ENCODE results near the gene BCOR. TPM values are rescaled to one million over a fixed set of nuclear protein-coding genes. Genes with fewer than 3 reads are reported as not detected.

BCOR gene
- total RNA-seq, 2 donors from 2014 or later = 22.8 to 23.7 TPM

DNA sequence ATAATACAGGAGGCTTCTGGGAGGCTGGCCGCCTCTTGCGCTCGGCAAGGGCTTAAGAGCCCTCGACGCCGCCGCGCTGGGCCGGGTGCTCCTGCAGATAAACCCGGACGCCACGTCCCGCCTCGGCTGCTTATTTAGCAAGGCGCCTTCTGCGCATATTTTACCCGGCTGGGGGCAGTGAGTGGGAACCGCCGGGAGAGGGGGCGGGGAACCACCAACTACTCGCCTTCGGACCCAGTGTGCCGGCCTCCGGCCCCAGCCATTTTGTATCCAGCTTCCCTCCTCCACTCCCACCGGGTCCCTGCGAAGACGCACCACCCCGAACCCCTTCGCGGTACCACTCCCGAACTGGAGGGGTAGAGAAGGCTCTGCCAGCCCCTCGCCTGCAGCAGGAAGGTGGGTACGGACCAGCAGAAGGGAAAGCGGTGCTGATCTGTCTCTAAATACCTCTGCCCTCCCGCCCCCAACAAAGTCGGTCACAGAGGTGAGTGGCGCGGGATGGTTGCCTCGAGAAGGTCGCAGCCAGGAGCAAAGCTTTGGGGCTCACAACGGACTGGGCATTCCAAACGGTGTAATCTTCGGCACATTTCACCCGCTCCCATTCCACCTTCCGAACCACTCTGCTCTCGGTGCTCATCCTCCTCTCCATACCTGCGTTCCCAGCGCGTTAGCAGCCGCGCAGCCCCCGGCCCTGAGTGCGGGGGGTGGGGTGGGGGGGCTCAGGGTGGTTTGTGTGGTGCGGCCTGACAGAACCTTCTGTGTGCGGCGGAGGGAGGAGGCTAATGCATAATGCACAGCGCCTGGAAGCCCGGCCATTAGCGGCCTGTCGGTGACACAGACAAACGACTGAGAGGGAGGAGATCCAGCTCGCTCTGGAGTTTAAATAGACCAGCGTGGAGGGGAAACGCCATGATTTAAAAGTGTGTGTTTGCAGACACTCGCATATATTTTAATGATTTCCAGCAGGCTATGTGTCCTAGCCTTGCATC is 4.9 kb upstream of the BCOR start:
- no peak for DNase-seq (ENCODE audit: low spot score)
- intact Hi-C loops (cut with DNase I) = loop anchor here in 1 of 2 donors (10.0 kb wide), 1 partner anchor 52 kb away; no protein-coding TSS in a partner anchor

DNA sequence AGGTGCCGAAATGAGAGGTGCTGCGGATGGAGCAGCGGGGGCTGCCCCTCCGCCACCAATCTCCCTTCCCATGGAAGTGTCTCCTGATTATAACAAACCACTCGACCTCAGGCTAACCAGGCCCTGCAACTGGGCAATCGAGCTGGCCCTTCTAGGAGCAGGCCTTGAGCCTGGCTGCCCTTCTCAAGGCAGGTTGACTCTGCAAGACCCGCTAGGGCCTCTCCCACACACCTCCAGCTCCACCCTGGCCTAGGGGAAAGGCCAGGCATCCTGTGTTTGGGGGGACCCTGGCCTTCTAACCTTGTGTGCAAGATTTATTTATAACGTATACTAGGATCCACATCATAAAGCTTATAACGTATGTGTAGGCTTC is 3.7 kb upstream of the BCOR start:
- intact Hi-C loops (cut with DNase I) = loop anchor here in 1 of 2 donors (10.0 kb wide), 1 partner anchor 53 kb away; no protein-coding TSS in a partner anchor
- no peak for DNase-seq (ENCODE audit: low spot score)

DNA sequence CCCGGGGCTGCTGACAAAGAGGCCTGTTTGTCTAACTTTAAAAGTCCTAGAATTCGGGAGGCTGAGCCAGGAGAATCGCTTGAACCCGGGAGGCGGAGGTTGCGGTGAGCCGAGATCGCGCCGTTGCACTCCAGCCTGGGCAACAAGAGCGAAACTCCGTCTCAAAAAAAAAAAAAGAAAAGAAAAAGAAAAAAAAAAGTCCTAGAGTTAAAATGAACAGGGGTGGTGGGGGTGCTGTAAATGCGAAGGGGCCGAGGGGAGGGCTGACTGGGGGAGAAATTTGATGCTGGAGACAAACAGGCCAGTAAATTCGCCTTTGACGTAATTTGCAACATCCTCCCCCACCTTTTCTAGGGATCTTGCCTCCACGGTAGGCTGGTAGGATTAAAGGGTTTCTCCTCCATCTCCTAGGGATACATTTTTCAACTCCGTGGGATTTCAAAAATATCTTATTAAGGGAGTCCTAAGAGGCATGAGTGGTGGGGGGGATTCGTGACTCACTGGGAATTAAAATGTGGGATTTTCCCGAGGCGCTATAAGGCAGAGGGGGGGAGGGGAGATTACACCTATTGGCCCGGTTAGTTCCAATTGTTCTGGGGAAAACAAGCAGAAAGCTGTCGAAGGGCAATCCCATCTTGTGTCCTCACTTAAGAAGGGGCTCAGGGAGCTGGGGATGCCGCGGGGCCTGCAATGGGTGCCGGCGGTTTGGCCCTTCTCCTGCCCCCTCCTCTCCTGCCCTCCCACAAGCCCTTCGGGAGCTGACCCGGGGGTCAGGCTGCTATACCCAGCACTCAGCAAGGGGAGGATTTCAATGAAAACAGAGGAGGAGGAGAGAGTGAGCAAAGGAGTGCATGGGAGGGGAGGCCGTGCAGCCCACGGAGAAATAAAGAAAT is 3.0 kb upstream of the BCOR start:
- intact Hi-C loops (cut with DNase I) = loop anchor here in 1 of 2 donors (10.0 kb wide), 1 partner anchor 54 kb away; no protein-coding TSS in a partner anchor
- DNase-seq (ENCODE audit: low spot score) = no peak

DNA sequence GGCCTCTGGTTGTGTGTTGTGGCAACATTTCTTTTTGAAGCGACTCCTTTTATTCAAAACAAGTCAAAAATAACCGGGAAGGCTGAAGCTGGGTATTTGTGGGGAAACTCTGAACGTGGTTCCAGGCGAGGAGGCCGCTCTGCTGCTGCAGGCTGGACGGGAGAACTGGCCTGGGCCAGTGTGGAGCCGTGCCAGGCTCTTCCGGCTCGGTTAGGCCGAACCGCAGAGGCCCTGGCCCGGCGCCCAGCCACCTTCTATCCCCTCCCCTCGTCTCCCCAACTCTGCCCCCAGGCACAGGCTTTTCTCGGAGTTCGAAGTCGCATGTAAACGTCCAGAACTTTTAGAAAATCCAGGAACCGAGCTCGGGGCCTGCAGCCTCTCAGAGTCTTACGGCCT is 2.4 kb upstream of the BCOR start:
- intact Hi-C loops (cut with DNase I) = loop anchor here in 1 of 2 donors (10.0 kb wide), 1 partner anchor 55 kb away; no protein-coding TSS in a partner anchor
- DNase-seq (ENCODE audit: low spot score) = no peak

DNA sequence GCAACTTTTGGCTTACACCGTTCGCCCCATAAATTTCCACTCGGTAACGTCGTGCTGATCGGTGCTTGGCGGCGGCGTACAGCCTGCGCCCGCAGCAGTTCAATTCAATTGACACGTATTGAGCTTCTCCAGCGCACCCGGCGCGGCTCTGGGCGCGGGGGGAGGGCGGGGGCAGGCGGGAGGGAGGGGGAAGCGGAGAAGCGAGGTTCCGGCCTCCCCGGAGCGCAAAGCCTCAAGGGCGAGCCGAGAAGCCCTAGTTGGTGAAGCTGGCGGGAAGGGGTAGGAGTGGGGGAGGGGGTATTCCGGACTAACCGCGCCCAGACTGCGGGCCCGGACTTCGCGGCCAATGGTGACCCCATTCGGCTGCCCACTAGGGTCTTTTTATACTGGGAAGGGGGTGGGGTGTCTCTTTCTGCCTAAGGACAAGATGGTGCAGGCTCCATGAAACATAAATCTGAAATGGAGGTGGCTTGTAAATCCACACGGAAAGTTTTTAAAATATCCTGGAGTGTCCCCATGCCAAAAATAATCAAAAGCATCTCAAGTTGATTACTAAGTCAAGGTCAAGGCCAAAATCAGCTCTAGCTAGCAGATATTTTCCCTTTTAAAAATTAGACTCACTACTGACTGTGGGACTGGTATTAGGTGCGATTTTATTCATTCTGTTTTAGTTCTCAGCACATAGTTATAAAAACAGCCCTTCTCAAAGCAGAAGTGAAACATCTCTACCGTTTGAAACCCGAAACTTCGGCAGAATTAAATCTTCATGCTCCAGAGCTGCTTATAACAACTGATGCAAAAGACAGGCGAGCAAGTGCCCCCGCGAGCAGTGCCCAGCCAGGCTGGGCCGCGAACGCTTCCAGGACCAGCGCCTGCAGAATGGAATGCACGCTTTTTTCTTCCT is 1.5 kb upstream of the BCOR start:
- DNase-seq (ENCODE audit: low spot score) = no peak
- intact Hi-C loops (cut with DNase I) = loop anchor here in 1 of 2 donors (5.0 kb wide), 1 partner anchor 168 kb away; no protein-coding TSS in a partner anchor

DNA sequence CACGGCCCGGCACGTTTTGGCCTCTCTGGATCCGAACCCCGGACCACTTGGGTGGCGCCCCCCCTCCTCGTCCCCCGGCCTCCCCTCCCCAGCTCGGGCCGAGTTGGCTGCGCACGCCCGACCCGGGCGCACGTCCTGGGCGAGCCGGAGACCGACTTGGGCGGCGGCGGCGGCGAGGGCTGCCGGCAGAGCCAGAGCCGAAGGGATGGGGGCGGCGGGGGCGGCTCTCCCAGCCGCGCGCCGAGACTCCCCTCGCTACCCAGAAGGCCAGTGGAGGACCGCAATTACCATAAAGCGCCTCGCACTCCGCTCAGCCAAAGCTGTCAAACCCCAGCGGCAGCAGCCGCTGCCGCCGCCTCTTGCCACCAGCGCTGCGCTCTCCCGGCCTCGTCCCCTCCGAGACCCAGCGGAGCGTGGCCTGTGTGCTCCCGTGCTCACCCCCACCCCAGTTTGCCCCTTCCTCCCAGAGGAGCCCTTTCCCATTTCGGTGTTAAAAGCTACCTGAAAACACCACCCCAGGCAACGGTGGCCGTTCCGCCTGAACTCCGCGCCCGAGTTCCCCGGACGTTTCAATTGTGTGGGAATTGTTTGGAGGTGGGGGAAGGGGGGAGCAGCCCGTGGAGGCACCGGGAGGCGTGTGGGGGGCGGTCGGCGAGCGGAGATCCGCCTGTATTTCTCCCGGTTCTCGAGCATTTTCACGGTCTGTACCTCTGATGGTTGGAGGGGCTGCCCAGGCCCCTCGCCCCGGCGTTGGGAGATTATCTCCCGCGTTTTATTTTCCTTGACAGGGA is 701 bp upstream of the BCOR start:
- DNase-seq (ENCODE audit: low spot score) = no peak
- intact Hi-C loops (cut with DNase I) = loop anchor here in 1 of 2 donors (5.0 kb wide), 1 partner anchor 169 kb away; no protein-coding TSS in a partner anchor

DNA sequence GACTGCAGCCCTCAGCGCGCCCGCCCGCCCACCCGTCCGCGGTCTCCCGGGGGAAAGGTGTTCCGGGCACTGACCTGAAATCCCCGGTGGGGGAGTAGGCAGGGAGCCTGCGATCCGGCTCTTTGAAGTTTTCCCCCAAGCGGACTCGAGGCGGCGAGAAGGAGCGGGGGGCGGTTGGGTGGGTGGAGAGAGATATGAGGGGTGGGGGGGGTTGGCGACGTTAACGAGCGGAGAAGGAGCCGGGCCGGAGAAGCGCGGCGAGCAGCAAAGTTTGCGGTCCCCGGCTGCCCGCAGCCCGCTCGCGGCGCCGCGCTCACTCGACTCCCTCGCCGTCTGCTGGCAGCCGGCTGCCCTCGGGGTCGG is 636 bp downstream of the BCOR start:
- DNase-seq (ENCODE audit: low spot score) = no peak
- intact Hi-C loops (cut with DNase I) = loop anchor here in 1 of 2 donors (5.0 kb wide), 1 partner anchor 170 kb away; no protein-coding TSS in a partner anchor

DNA sequence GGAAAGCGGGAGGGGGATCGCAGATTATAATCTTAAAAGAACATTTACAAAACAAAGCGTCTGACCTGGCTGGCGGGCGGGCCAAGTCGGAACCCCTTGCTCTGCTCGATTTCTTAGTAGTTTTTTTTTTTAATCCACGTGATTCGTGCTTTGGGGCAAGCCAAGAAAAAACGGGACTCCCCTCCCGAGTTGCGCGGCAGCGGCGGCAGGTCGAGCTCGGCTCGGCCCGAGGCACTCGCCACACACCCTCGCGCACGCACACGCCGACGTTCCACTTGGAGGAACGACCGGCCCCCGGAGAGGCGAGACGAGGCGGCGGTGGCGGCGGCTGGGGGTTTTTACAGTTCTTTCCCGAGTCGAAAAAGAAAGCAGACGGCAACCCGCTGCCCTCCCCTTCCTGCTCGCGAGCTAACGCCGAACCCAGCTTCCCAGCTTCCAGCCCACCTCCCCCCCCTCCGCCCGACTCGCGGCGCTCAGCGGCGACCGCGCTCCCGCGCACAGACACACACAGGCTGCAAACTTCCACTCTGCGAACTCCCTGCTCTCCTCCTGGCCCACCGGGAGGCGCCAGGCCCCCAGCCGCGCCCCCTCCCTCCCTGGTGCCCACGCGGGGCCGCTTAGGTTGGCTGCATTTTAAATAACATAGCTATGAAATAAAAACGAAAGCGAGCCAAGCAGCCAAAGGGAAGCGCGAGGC is 1.2 kb downstream of the BCOR start:
- intact Hi-C loops (cut with DNase I) = loop anchor here in 1 of 2 donors (5.0 kb wide), 1 partner anchor 171 kb away; no protein-coding TSS in a partner anchor
- peak; percentile 87 for DNase-seq (ENCODE audit: low spot score)

DNA sequence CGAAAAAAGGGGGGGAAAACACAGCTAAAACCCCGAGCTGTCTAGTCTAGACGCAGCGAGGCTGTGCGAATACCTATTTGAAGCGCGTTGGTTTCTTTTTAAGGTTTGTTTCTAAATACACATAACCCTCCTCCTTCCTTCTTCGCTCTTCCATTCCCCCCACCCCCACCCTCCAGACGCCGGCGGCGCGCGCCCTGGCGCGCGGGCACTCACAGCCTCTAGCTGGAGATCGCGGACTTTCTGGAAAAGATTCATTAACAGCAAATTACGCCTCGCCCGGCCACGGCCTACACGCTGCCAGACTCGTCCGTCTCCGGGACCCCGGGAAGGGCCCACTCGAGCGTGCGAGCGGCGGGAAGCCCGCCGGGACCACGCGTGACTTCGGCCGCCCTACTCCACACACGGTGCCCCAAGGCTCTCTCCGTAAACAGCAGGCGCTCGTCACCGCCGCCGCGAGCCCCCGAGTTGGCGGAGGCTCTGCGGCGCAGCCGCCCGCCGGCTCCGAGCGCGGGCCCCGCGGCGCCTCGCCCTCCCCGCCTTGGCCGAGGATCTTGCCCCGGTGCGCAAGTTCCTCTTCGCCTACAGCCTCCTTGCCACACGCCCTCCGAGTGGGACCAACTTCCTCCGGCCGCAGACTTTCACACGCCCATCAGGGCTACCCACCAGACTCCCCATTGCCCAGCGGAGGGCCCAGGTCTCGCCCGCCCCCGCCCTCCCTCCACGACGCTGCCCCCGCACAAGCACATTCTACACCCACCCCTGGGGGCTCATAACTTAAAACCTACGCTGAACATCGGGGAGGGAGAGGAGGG is 2.0 kb downstream of the BCOR start:
- intact Hi-C loops (cut with DNase I) = loop anchor here in 1 of 2 donors (5.0 kb wide), 1 partner anchor 172 kb away; no protein-coding TSS in a partner anchor
- peak; percentile 86 for DNase-seq (ENCODE audit: low spot score)

DNA sequence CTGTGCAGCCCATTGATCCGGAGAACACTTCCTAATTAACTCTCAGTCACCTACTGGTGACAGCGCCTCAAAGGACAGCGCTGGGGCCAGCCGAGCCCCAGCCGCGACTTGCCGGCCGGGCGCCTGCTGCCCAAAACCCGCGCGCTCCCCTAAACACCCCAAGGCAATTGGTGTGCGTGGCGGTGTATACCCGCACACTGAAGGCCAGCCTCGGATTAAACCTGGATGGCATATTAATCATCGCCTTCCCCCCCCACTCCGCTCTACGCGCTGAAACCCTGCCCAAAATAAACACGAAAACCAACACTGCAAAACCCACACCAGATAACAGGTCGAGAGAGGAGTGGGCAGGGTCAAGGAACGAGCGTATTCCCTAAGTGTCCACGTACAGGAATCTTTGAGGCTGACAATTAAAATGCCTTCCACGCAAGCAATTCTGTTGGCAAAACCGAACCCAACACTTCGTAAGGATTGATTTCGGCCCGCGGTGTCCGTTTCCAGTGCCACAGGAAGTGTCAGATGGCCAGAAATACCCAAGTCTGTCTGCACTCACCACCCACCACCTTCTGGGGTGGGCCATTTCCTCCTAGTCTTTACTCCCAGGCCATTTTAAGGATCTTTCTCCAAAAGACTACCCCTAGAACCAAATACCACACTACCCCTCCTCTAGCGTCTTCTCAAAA is 2.7 kb downstream of the BCOR start:
- no peak for DNase-seq (ENCODE audit: low spot score)
- intact Hi-C loops (cut with DNase I) = loop anchor here in 1 of 2 donors (5.0 kb wide), 2 partner anchors 72 to 172 kb away; no protein-coding TSS in a partner anchor

DNA sequence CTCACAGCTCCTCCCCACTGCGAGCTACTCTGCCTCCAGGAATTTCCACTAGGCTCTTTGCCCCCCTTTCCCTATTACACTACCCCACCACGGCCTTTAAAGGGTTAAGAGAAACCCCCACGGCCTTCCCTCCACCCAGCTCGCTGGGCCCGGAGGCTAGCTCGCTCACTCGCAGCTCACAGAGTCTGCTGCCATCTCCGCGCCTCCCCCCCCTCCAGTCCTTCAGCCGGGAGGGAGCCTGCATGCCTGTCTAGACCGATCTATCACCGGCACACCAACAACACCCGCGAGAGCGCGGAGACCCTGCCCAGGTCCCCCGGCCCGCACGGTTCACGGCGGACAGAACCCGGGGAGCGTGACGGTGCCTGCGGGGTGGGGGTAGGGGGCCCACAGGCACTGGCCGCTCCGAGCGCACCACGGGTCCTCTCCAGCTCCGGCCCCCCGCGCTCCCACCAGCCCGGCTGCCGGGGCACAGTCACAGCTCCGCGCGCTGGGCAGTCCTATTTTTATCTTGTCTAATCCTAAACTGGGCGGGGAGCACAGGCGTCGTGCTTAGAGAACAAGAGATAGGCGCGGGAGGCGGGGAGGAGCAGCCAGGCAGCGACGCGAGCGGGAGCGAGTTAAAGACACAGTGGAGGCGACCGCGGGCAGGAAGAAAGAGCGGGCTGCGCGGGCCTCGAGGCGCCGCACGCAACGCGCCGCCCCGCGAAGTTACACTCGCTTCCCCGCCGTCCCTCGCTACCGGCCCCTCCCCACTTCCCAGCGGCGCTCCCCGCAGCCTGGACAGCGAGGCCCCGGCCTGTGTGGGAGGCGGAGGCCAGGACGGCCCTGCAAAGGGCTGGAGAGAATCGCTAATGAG is 3.5 kb downstream of the BCOR start:
- intact Hi-C loops (cut with DNase I) = loop anchor here in 1 of 2 donors (5.0 kb wide), 1 partner anchor 73 kb away; no protein-coding TSS in a partner anchor
- DNase-seq (ENCODE audit: low spot score) = peak; percentile 89

DNA sequence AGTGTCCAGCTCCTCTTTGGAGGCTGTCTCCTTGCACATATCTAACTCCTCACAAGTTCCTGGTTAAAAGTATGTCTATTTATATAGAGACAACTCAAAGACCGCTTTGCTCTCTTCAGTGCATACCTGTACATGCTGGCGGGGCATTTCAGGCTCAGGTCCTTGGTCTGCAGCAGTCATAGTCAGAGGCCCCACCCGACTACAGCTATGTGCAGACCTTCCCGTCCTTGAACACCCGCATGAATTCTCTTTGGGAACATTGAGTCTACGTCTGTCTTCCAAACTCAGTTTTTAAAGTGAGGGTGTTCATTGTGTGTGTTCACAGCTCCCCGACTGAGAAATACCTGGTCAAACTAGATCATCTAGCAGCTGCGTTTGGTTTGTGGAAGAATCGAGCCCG is 4.2 kb downstream of the BCOR start:
- no peak for DNase-seq (ENCODE audit: low spot score)
- intact Hi-C loops (cut with DNase I) = loop anchor here in 1 of 2 donors (5.0 kb wide), 1 partner anchor 74 kb away; no protein-coding TSS in a partner anchor

DNA sequence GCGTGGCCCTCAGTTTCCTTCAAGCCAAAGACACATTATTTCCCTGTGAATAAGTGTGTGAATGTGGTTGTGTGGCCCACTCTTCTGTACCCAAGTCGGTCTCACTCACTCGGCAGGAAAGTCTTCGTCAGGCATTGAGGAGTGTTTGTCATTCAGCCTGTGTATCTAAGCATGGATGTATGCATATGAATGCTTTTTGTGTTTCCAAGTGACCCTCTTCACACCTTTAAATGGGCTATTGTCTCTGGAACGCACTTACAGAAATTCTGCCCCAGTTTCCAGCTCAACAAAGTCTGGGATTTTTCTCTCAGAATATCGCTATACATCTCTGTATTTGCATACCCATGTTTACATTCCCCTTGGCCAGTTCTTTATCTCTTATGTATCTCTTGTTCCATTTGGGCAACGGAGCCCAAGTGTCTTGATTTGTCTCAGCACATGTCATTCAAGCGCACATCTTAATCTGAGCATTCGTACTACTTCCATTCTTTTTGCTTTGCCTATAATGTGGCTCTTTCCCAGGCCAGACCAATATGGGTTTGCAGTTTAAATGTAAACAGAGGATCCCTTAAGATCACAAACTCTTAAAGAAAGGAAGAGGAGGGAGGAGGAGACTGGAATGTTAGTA is 4.8 kb downstream of the BCOR start:
- intact Hi-C loops (cut with DNase I) = loop anchor here in 1 of 2 donors (5.0 kb wide), 1 partner anchor 74 kb away; no protein-coding TSS in a partner anchor
- DNase-seq (ENCODE audit: low spot score) = no peak

All from posterior vena cava (tissue), 2 donors.